Peyer's patch (tissue), 4 donors: ENCODE measurements around the gene POU6F2. TPM values are rescaled to one million over a fixed set of nuclear protein-coding genes. Genes with fewer than 3 reads are reported as not detected.

Experiments used
- DNase-seq, 3 donors: peaks; one replicate each; pipeline ENCODE4 v3.0.0-alpha.2; 2017 to 2019
- H3K27ac ChIP-seq, 4 donors: fragments of 200-600 bp; sonication (generic); one replicate each; pipeline ENCODE4 v1.5.1; 2016 to 2019
- H3K27me3 ChIP-seq, 2 donors: fragments of 200-600 bp; sonication (generic); one replicate each; pipeline ENCODE4 v1.5.1; 2019
- H3K36me3 ChIP-seq, 3 donors: fragments of 200-600 bp; sonication (generic); one replicate each; pipeline ENCODE4 v1.5.1; 2016 to 2019
- H3K4me1 ChIP-seq, 4 donors: fragments of 200-600 bp; sonication (generic); one replicate each; pipeline ENCODE4 v1.5.1; 2016 to 2019
- H3K4me3 ChIP-seq, 4 donors: fragments of 200-600 bp; sonication (generic); 1 replicate in 3 of 4; 2 replicates in 1 of 4; pipeline ENCODE4 v1.5.1; 2016 to 2019; ENCODE audit warnings: mild to moderate bottlenecking in 1 of 4
- H3K9me3 ChIP-seq, 4 donors: fragments of 200-600 bp; sonication (generic); one replicate each; pipeline ENCODE4 v1.5.1; 2016 to 2019; ENCODE audit warnings: mild to moderate bottlenecking in 1 of 4
- CTCF ChIP-seq, 6 experiments: fragments of 450-650 bp in 4 of 6; fragments of 200-600 bp in 2 of 6; sonication (generic) in 1 of 6; IDR thresholded peaks; one replicate each; pipeline ENCODE4 v1.5.1; 2017 to 2019; ENCODE audit warnings: antibody characterized with exemption in 6 of 6, mild to moderate bottlenecking in 3 of 6, moderate library complexity in 1 of 6
- POLR2A ChIP-seq, 2 donors: fragments of 450-650 bp; IDR thresholded peaks; one replicate each; pipeline ENCODE4 v1.5.1; 2017; ENCODE audit warnings: antibody characterized with exemption in 2 of 2, mild to moderate bottlenecking in 2 of 2, moderate library complexity in 2 of 2
- total RNA-seq, 4 donors: library from RNA; depleted of rRNA; stranded (reverse); fragments of >200 nt; gene quantifications; one replicate each; pipeline ENCODE4 v1.1.0, GENCODE V29; 2016

Gene POU6F2
- total RNA-seq, 4 donors from 2014 or later, result 0.80 to 1.3 (median 1.2) TPM; not detected in 1

- Histone ChIP-seq H3K4me1 (no peaks in the 10 kb centered on the region), H3K4me3 (no peak overlapping the region), H3K27me3 (no peaks in the 10 kb centered on the region), H3K9me3 (no peaks in the 10 kb centered on the region), H3K27ac (no peak overlapping the region), H3K36me3 (no peaks in the 10 kb centered on the region)
- no peak for DNase-seq
- TF ChIP-seq POLR2A (IDR thresholded peaks at IDR 0.05) (no peak), CTCF (IDR thresholded peaks at IDR 0.05) (no peak)
These were observed 220.8 kb downstream of the POU6F2 start for GRCh38 chr7:39198556-39198955.

- Histone ChIP-seq H3K9me3 (no peaks in the 10 kb centered on the region), H3K4me1 (no peaks in the 10 kb centered on the region), H3K36me3 (no peaks in the 10 kb centered on the region), H3K27me3 (no peaks in the 10 kb centered on the region), H3K4me3 (no peak overlapping the region), H3K27ac (no peak overlapping the region)
- DNase-seq, result no peak
- no peak for TF ChIP-seq POLR2A (IDR thresholded peaks at IDR 0.05)
- TF ChIP-seq CTCF (IDR thresholded peaks at IDR 0.05), result no peak
These were observed 221.3 kb downstream of the POU6F2 start for GRCh38 chr7:39199006-39199405.

- DNase-seq, result no peak
- Histone ChIP-seq H3K36me3 (no peaks in the 10 kb centered on the region), H3K9me3 (no peaks in the 10 kb centered on the region), H3K27ac (no peak overlapping the region), H3K4me1 (no peaks in the 10 kb centered on the region), H3K4me3 (no peak overlapping the region), H3K27me3 (no peaks in the 10 kb centered on the region)
- TF ChIP-seq CTCF (IDR thresholded peaks at IDR 0.05), result no peak
- no peak for TF ChIP-seq POLR2A (IDR thresholded peaks at IDR 0.05)
These were observed 222.2 kb downstream of the POU6F2 start for GRCh38 chr7:39199951-39200350.

GRCh38 chr7:39202041-39202440 lies 224.3 kb downstream of the POU6F2 start:
- Histone ChIP-seq H3K9me3 (no peaks in the 10 kb centered on the region), H3K27me3 (no peaks in the 10 kb centered on the region), H3K4me1 (no peaks in the 10 kb centered on the region), H3K27ac (no peak overlapping the region), H3K4me3 (no peak overlapping the region), H3K36me3 (no peaks in the 10 kb centered on the region)
- DNase-seq, result no peak
- no peak for TF ChIP-seq CTCF (IDR thresholded peaks at IDR 0.05)
- no peak for TF ChIP-seq POLR2A (IDR thresholded peaks at IDR 0.05)

- no peaks in the 10 kb centered on the region for H3K9me3 ChIP-seq
- no peaks in the 10 kb centered on the region for H3K27me3 ChIP-seq
- TF ChIP-seq POLR2A (IDR thresholded peaks at IDR 0.05) (no peak), CTCF (IDR thresholded peaks at IDR 0.05) (no peak)
- no peak overlapping the region for H3K4me3 ChIP-seq
- DNase-seq, result no peak
- no peaks in the 10 kb centered on the region for H3K36me3 ChIP-seq
- H3K27ac ChIP-seq, result no peak overlapping the region
- no peaks in the 10 kb centered on the region for H3K4me1 ChIP-seq
These were observed 232.7 kb downstream of the POU6F2 start for GRCh38 chr7:39210362-39210761.

- Histone ChIP-seq H3K4me1 (no peaks in the 10 kb centered on the region), H3K27ac (no peak overlapping the region), H3K4me3 (no peak overlapping the region), H3K27me3 (no peaks in the 10 kb centered on the region), H3K36me3 (no peaks in the 10 kb centered on the region), H3K9me3 (no peaks in the 10 kb centered on the region)
- TF ChIP-seq POLR2A (IDR thresholded peaks at IDR 0.05), result no peak
- no peak for TF ChIP-seq CTCF (IDR thresholded peaks at IDR 0.05)
- no peak for DNase-seq
These were observed 233.9 kb downstream of the POU6F2 start for GRCh38 chr7:39211581-39211980.
